Body of pancreas (tissue), 4 donors: ENCODE measurements around the gene ASRGL1.

Source experiments
- POLR2A ChIP-seq, 3 donors: fragments of 450-650 bp; IDR thresholded peaks; one replicate each; pipeline ENCODE4 v1.6.1; 2016; ENCODE audit warnings: antibody characterized with exemption in 3 of 3, mild to moderate bottlenecking in 2 of 3
- TF ChIP-seq, protein P1 (sequence below), 7 experiments: fragments of 450-650 bp in 4 of 7; fragments of 200-600 bp in 3 of 7; sonication (generic) in 3 of 7; IDR thresholded peaks; one replicate each; pipeline ENCODE4 v1.5.1; 2016 to 2019; ENCODE audit warnings: antibody characterized with exemption in 7 of 7

DNA sequence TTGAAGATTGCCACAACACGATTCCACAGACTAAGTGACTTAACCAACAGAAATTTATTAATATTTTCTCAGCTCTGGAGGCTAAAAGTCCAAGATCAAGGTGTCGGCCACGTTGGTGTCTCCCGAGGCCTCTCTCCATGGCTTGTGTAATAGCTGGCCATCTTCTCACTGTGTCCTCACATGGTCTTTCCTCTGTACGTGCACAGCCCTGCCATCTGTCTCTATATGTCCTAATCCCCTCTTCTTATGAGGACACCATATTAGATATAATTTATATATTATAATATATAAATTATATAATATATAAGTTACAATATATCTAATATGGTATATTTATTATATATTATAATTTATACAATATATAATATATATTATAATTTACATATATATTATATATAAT is 56.5 kb downstream of the ASRGL1 start:
- TF ChIP-seq, protein P1, sequence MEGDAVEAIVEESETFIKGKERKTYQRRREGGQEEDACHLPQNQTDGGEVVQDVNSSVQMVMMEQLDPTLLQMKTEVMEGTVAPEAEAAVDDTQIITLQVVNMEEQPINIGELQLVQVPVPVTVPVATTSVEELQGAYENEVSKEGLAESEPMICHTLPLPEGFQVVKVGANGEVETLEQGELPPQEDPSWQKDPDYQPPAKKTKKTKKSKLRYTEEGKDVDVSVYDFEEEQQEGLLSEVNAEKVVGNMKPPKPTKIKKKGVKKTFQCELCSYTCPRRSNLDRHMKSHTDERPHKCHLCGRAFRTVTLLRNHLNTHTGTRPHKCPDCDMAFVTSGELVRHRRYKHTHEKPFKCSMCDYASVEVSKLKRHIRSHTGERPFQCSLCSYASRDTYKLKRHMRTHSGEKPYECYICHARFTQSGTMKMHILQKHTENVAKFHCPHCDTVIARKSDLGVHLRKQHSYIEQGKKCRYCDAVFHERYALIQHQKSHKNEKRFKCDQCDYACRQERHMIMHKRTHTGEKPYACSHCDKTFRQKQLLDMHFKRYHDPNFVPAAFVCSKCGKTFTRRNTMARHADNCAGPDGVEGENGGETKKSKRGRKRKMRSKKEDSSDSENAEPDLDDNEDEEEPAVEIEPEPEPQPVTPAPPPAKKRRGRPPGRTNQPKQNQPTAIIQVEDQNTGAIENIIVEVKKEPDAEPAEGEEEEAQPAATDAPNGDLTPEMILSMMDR (IDR thresholded peaks at IDR 0.05): no peak
- TF ChIP-seq POLR2A (IDR thresholded peaks at IDR 0.05): no peak
